Heart left ventricle (tissue), 13 donors: Measurements from ENCODE around the gene TRERF1.

Experiments used
- POLR2A ChIP-seq, 2 donors: fragments of 450-650 bp; IDR thresholded peaks; one replicate each; pipeline ENCODE4 v1.6.1; 2017; ENCODE audit warnings: antibody characterized with exemption in 2 of 2, mild to moderate bottlenecking in 2 of 2, moderate library complexity in 2 of 2
- TF ChIP-seq, protein P1 (sequence below), 12 donors: fragments of 200-600 bp; sonication (generic) in 4 of 12; IDR thresholded peaks; one replicate each; pipeline versions ENCODE4 v1.5.0 to v1.8.0; 2018 to 2022; ENCODE audit warnings: antibody characterized with exemption in 12 of 12, mild to moderate bottlenecking in 5 of 12
- donor health status: ischemic (EF 13 %, LVEDD 7.1; RV severe dilation, severe dysfunction).
- donor health status: DM: no; HTN: yes; CAD: no.
- donor health status: DM: no; HTN: no; CAD: no.
- donor health status: ischemic (EF 25% LVEDD 6.9; RV normal size, moderate dysfunction).
- donor health status: ischemic (EF 25% LVEDD 5.7; RV mildly dilated, moderate dysfunction).
- donor health status: ischemic (EF 35%, LVEDD 5.7; RV mildly dilated, moderate dysfunction).
- donor health status: nonischemic (EF 11% LVEDD 7.7; RV severe dilation, severe dysfunction).
- donor health status: DM: yes; HTN: yes; CAD: no.
- donor health status: PGD.
- donor health status: ischemic (EF 29% LVEDD 5.4; RV normal size, mild dysfunction).
- donor health status: nonischemic (EF 23%, LVEDD 6.1; RV moderate dilation, normal function).

DNA sequence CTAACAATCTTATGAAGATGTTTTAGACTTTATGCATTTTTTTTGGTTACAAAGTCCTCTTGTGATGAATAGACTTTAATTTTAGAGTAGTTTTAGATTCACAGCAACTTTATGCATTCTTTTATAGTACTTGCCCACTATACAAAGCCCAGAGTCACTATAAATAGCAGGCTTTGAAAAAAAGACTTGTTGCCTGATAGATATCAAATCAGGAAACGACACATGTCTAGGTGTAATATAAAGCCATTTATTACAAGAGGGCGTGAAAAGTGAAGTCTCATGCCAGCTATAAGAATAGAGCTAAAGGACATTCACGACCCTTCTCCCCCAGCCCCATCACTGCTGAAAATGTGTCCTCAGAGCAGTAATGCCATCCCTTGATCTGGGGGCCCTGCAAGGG, 156.0 kb downstream of the TRERF1 start:
- TF ChIP-seq, protein P1, sequence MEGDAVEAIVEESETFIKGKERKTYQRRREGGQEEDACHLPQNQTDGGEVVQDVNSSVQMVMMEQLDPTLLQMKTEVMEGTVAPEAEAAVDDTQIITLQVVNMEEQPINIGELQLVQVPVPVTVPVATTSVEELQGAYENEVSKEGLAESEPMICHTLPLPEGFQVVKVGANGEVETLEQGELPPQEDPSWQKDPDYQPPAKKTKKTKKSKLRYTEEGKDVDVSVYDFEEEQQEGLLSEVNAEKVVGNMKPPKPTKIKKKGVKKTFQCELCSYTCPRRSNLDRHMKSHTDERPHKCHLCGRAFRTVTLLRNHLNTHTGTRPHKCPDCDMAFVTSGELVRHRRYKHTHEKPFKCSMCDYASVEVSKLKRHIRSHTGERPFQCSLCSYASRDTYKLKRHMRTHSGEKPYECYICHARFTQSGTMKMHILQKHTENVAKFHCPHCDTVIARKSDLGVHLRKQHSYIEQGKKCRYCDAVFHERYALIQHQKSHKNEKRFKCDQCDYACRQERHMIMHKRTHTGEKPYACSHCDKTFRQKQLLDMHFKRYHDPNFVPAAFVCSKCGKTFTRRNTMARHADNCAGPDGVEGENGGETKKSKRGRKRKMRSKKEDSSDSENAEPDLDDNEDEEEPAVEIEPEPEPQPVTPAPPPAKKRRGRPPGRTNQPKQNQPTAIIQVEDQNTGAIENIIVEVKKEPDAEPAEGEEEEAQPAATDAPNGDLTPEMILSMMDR (IDR thresholded peaks at IDR 0.05), result no peak
- TF ChIP-seq POLR2A (IDR thresholded peaks at IDR 0.05), result no peak
